ENCODE results near the gene COX19.

DNA sequence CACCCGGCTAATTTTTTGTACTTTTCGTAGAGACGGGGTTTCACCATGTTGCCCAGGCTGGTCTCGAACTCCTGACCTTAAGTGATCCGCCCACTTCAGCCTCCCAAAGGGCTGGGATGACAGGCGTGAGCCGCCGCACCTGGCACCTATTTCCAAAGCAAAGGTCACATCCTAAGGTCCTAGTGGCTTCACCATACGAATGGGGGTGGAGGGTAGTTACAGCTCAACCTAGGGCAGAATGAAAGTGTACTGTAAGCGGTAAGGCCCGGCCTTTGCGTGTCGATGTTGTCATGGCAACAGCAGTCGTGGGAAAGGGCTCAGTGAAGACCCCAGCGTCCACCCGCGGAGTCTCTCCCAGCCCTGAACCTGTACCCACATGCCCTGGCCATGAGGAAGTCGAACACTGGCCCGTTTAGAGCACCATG is 1.6 kb upstream of the COX19 start:
- TF ChIP-seq, protein P1, sequence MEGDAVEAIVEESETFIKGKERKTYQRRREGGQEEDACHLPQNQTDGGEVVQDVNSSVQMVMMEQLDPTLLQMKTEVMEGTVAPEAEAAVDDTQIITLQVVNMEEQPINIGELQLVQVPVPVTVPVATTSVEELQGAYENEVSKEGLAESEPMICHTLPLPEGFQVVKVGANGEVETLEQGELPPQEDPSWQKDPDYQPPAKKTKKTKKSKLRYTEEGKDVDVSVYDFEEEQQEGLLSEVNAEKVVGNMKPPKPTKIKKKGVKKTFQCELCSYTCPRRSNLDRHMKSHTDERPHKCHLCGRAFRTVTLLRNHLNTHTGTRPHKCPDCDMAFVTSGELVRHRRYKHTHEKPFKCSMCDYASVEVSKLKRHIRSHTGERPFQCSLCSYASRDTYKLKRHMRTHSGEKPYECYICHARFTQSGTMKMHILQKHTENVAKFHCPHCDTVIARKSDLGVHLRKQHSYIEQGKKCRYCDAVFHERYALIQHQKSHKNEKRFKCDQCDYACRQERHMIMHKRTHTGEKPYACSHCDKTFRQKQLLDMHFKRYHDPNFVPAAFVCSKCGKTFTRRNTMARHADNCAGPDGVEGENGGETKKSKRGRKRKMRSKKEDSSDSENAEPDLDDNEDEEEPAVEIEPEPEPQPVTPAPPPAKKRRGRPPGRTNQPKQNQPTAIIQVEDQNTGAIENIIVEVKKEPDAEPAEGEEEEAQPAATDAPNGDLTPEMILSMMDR (IDR thresholded peaks at IDR 0.05) = no peak
- no peak for TF ChIP-seq EZH2 (IDR thresholded peaks at IDR 0.05; ENCODE audit: borderline replicate concordance, insufficient read depth, low read depth, low read length, poor library complexity, severe bottlenecking)

Measured in B cell (primary cell).